Osteoblast (primary cell): ENCODE measurements around the gene WASHC2C. TPM values are rescaled to one million over a fixed set of nuclear protein-coding genes. Genes with fewer than 3 reads are reported as not detected.
"Not testable (repeated sequence)": the region's sequence is repeated elsewhere in the genome, so short reads cannot be mapped to it uniquely, and the experiment has no call there.

Source experiments
- DNase-seq: peaks from one replicate; pipeline ENCODE4 v3.0.0; 2011; ENCODE audit warnings: low spot score, mixed read lengths; ENCODE audit not compliant: insufficient read length; ENCODE audit errors: missing footprints
- H2AFZ ChIP-seq: 2 replicates; pipeline ENCODE4 v1.6.0; 2011; ENCODE audit warnings: mild to moderate bottlenecking, low read length
- H3K27ac ChIP-seq: 2 replicates; pipeline ENCODE4 v1.5.1; 2011; ENCODE audit warnings: mild to moderate bottlenecking, low read depth, low read length, moderate library complexity
- H3K27me3 ChIP-seq: 2 replicates; pipeline ENCODE4 v1.6.0; 2012; ENCODE audit warnings: mild to moderate bottlenecking, control low read depth, inconsistent platforms, low read length, moderate library complexity; ENCODE audit not compliant: insufficient read depth
- H3K36me3 ChIP-seq: 2 replicates; pipeline ENCODE4 v1.5.1; 2011; ENCODE audit warnings: mild to moderate bottlenecking, low read length, control low read depth, moderate library complexity; ENCODE audit not compliant: insufficient read depth
- H3K4me1 ChIP-seq: 2 replicates; pipeline ENCODE4 v1.5.1; 2011; ENCODE audit warnings: mild to moderate bottlenecking, low read length, control low read depth, moderate library complexity; ENCODE audit not compliant: insufficient read depth
- H3K4me2 ChIP-seq: 2 replicates; pipeline ENCODE4 v1.6.0; 2011; ENCODE audit warnings: mild to moderate bottlenecking, low read length; ENCODE audit not compliant: insufficient read depth
- H3K4me3 ChIP-seq: fragments of 200-600 bp; sonication (generic); 3 replicates; pipeline ENCODE4 v1.5.1; 2012; ENCODE audit warnings: mild to moderate bottlenecking, low read length, inconsistent platforms; ENCODE audit not compliant: insufficient read depth
- H3K79me2 ChIP-seq: 2 replicates; pipeline ENCODE4 v1.6.0; 2012; ENCODE audit warnings: mild to moderate bottlenecking, low read length, control low read depth, inconsistent platforms; ENCODE audit not compliant: insufficient read depth
- H3K9me3 ChIP-seq: 2 replicates; pipeline ENCODE4 v1.5.1; 2011; ENCODE audit warnings: low read depth, low read length, control low read depth
- H4K20me1 ChIP-seq: 2 replicates; pipeline ENCODE4 v1.6.0; 2012; ENCODE audit warnings: mild to moderate bottlenecking, low read length, control low read depth; ENCODE audit not compliant: insufficient read depth
- total RNA-seq: library from RNA; depleted of rRNA; stranded (reverse); fragments of >200 nt; gene quantifications from 2 replicates; pipeline ENCODE4 v1.2.3, GENCODE V29; 2012
- TF ChIP-seq, protein P1 (sequence below): IDR thresholded peaks from 2 replicates; pipeline ENCODE4 v1.5.1; 2011; ENCODE audit warnings: mild to moderate bottlenecking, low read depth, low read length, moderate library complexity; ENCODE audit errors: extremely low read depth

WASHC2C gene
- total RNA-seq, 1 donor = 69.5 TPM

- no peaks in the 10 kb centered on the region for H3K36me3 ChIP-seq
- no peaks in the 10 kb centered on the region for H3K9me3 ChIP-seq
- H3K4me2 ChIP-seq = no peak overlapping the region
- no peaks in the 10 kb centered on the region for H4K20me1 ChIP-seq
- H3K4me3 ChIP-seq = no peak overlapping the region
- H3K79me2 ChIP-seq = no peaks in the 10 kb centered on the region
- H3K27ac ChIP-seq = no peak overlapping the region
- peaks cover 17% of the 10 kb centered on the region for H3K27me3 ChIP-seq
- no peaks in the 10 kb centered on the region for H3K4me1 ChIP-seq
- TF ChIP-seq, protein P1, sequence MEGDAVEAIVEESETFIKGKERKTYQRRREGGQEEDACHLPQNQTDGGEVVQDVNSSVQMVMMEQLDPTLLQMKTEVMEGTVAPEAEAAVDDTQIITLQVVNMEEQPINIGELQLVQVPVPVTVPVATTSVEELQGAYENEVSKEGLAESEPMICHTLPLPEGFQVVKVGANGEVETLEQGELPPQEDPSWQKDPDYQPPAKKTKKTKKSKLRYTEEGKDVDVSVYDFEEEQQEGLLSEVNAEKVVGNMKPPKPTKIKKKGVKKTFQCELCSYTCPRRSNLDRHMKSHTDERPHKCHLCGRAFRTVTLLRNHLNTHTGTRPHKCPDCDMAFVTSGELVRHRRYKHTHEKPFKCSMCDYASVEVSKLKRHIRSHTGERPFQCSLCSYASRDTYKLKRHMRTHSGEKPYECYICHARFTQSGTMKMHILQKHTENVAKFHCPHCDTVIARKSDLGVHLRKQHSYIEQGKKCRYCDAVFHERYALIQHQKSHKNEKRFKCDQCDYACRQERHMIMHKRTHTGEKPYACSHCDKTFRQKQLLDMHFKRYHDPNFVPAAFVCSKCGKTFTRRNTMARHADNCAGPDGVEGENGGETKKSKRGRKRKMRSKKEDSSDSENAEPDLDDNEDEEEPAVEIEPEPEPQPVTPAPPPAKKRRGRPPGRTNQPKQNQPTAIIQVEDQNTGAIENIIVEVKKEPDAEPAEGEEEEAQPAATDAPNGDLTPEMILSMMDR = no peak
- no peak for DNase-seq
- no peak overlapping the region for H2AFZ ChIP-seq
Observed at GRCh38 chr10:45811075-45811474, 84.0 kb downstream of the WASHC2C start.

DNA sequence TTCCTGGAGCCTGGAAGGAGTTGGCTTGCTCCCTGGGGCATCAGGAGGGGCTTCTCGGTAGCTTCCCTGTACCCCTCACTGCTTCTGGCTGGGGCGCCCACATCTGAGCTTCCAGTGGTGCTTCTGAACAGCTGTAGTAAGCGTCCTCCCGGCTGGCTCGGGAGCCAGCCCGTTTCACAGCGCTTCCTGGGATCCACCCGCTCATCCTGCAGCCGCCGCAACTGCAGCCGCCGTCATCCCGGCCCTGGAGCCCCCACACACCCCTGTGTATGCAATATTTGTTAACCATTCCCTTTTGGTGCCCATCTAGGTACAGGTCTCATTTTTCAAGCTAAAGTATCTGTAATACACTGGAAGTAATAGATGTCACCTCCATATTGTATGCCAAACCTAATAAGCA is 85.9 kb downstream of the WASHC2C start:
- DNase-seq, H3K4me1 ChIP-seq, H4K20me1 ChIP-seq, H3K36me3 ChIP-seq, H2AFZ ChIP-seq, H3K27ac ChIP-seq, H3K9me3 ChIP-seq, H3K4me2 ChIP-seq, H3K4me3 ChIP-seq, H3K79me2 ChIP-seq: not testable (repeated sequence)
- peaks cover 15% of the 10 kb centered on the region for H3K27me3 ChIP-seq

DNA sequence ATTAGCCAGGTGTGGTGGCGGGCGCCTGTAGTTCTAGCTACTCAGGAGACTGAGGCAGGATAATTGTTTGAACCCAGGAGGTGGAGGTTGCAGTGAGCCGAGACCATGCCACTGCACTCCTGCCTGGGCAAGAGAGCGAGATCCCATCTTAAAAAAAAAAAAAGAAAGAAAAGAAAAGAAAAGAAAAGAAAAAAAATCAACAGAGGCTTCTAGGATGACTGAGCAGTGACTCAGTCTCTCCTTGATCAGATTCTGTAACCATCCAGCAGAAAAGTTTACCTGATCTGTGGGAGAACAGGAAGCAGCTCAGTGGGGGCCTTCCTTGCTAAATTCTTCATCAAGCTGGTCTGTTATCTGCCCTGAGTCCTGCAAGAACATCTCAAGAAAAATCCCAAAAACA is 87.1 kb downstream of the WASHC2C start:
- not testable (repeated sequence) for DNase-seq, H2AFZ ChIP-seq, H3K4me1 ChIP-seq, H4K20me1 ChIP-seq, H3K27me3 ChIP-seq, H3K9me3 ChIP-seq, H3K4me3 ChIP-seq, H3K27ac ChIP-seq, H3K79me2 ChIP-seq, H3K36me3 ChIP-seq, H3K4me2 ChIP-seq

DNA sequence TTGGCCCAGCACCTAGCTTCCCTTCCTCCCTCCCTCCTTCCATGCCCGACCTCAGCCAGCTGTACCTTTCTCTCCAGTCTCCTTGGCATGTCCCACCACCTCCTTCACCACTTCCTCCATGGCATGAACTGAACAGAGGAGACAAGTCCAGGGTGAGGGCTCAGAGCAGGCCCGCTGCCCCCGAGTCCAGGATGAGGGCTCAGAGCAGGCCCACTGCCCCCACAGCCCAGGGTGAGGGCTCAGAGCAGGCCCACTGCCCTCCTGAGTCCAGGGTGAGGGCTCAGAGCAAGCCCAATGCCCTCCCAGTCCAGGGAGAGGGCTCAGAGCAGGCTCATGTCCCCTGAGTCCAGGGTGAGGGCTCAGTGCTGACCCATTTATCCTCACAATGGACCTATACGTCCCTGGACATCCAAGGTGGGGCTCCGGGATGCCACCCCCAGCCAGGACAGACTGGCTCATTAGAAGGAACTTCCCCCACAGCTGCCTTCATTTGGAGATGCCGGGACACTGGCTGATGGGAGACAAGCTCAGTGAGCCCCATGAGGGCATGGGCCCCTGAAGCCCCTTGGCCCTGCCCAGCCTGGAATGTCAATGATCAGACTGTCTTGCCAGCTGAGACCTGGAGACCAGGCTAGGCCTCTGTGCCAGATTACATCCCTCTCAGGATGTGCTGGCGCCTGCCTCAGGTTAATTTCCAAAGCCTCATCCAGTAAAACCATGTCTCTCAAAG is 90.2 kb downstream of the WASHC2C start:
- TF ChIP-seq, protein P1 = no peak
- DNase-seq = no peak
- peaks cover 2% of the 10 kb centered on the region for H3K9me3 ChIP-seq
- no peaks in the 10 kb centered on the region for H4K20me1 ChIP-seq
- no peaks in the 10 kb centered on the region for H3K27me3 ChIP-seq
- H3K27ac ChIP-seq = no peak overlapping the region
- H3K4me3 ChIP-seq = no peak overlapping the region
- H3K36me3 ChIP-seq = no peaks in the 10 kb centered on the region
- no peak overlapping the region for H3K4me2 ChIP-seq
- H3K4me1 ChIP-seq = no peaks in the 10 kb centered on the region
- no peaks in the 10 kb centered on the region for H3K79me2 ChIP-seq
- no peak overlapping the region for H2AFZ ChIP-seq

- Histone ChIP-seq H3K79me2 (no peaks in the 10 kb centered on the region), H2AFZ (no peak overlapping the region), H3K36me3 (no peaks in the 10 kb centered on the region), H3K4me3 (no peak overlapping the region), H3K4me1 (no peaks in the 10 kb centered on the region), H3K9me3 (peaks cover 2% of the 10 kb centered on the region), H3K27ac (no peak overlapping the region), H3K4me2 (no peak overlapping the region), H4K20me1 (no peaks in the 10 kb centered on the region), H3K27me3 (no peaks in the 10 kb centered on the region)
- TF ChIP-seq, protein P1 = no peak
- DNase-seq = no peak
Observed at GRCh38 chr10:45817912-45818311, 90.8 kb downstream of the WASHC2C start.
